Panc1 (cell line): ENCODE data around the gene RAPGEF5. TPM values are rescaled to one million over a fixed set of nuclear protein-coding genes. Genes with fewer than 3 reads are reported as not detected.

Experiments used
- ATAC-seq: fragments of 200-7000 bp; cut with Tn5 transposase; 2 replicates; pipeline ENCODE4 v1.9.1; 2020; ENCODE audit warnings: mild to moderate bottlenecking, moderate library complexity
- BruUV-seq: library from RNA; stranded (reverse); fragments of 400-500 nt; replicated peaks from 2 replicates; lab custom pipeline; 2021; lab: Mats Ljungman, UMichigan
- CTCF ChIA-PET: fragments of 300-600 bp; sonication (Branson Sonifier 250); formaldehyde crosslinking; loops from one replicate; lab custom pipeline; 2022; ENCODE audit warnings: antibody characterized with exemption; lab: Charles Lee
- POLR2A ChIA-PET: fragments of 300-600 bp; sonication (Branson Sonifier 250); formaldehyde crosslinking; loops from one replicate; lab custom pipeline; 2022; ENCODE audit warnings: antibody characterized with exemption; lab: Charles Lee
- DNase-seq: peaks from one replicate; pipeline ENCODE4 v3.0.0-alpha.2; 2010; ENCODE audit warnings: low read depth, low spot score
- H3K27ac ChIP-seq: 2 replicates; pipeline ENCODE4 v1.5.1; 2011; ENCODE audit warnings: mild to moderate bottlenecking, low read length, inconsistent platforms
- H3K27me3 ChIP-seq: fragments of 200-500 bp; sonication (Bioruptor generic); 2 replicates; pipeline ENCODE4 v1.6.0; 2014; ENCODE audit warnings: low read length, inconsistent platforms; ENCODE audit not compliant: control insufficient read depth, insufficient read depth
- H3K36me3 ChIP-seq: fragments of 200-500 bp; sonication (Bioruptor generic); 2 replicates; pipeline ENCODE4 v1.5.1; 2014; ENCODE audit warnings: inconsistent platforms, mild to moderate bottlenecking, low read length, moderate library complexity; ENCODE audit not compliant: control insufficient read depth, insufficient read depth
- H3K4me1 ChIP-seq: 2 replicates; pipeline ENCODE4 v1.5.1; 2011; ENCODE audit warnings: inconsistent platforms, mild to moderate bottlenecking, low read length, moderate library complexity; ENCODE audit not compliant: control insufficient read depth, insufficient read depth
- H3K4me3 ChIP-seq, 2 experiments: 2 replicates each; pipeline ENCODE4 v1.5.1; 2011 to 2012; ENCODE audit warnings: low read depth in 2 of 2, low read length in 2 of 2, mild to moderate bottlenecking in 2 of 2, inconsistent platforms in 1 of 2, moderate library complexity in 1 of 2
- H3K9me3 ChIP-seq: fragments of 200-500 bp; sonication (Bioruptor generic); 2 replicates; pipeline ENCODE4 v1.5.1; 2014; ENCODE audit warnings: low read depth, mild to moderate bottlenecking, inconsistent platforms, low read length, moderate library complexity; ENCODE audit not compliant: control insufficient read depth, insufficient read depth
- POLR2AphosphoS5 ChIP-seq: IDR thresholded peaks from 2 replicates; pipeline ENCODE4 v1.6.1; 2012; ENCODE audit warnings: mild to moderate bottlenecking, low read depth, low read length, moderate library complexity
- SIN3A ChIP-seq: IDR thresholded peaks from 2 replicates; pipeline ENCODE4 v1.6.1; 2012; ENCODE audit warnings: low read depth, mild to moderate bottlenecking, low read length, moderate library complexity, borderline replicate concordance; ENCODE audit not compliant: insufficient read depth
- TCF7L2 ChIP-seq: IDR thresholded peaks from 2 replicates; pipeline ENCODE4 v1.6.1; 2011; ENCODE audit warnings: mild to moderate bottlenecking, low read depth, low read length, inconsistent platforms
- in situ Hi-C: cut with HindIII; loops from 2 replicates; pipeline ENCODE4 v1.10.0; 2016; ENCODE audit warnings: low sequenced_read_pairs, low pct_unique_long_range_greater_than_20kb
- intact Hi-C: fragments of 100-400 bp; cut with micrococcal nuclease; formaldehyde crosslinking; loops from one replicate; pipeline ENCODE4 v1.10.0; 2022; ENCODE audit not compliant: unreplicated experiment
- total RNA-seq: library from RNA; stranded (reverse); gene quantifications from one replicate; pipeline ENCODE4 v1.2.1, GENCODE V29; 2021; ENCODE audit not compliant: unreplicated experiment
- TF ChIP-seq, protein P1 (sequence below), 2 experiments: IDR thresholded peaks; 2 replicates each; pipeline ENCODE4 v1.6.1; 2011 to 2012; ENCODE audit warnings: low read depth in 2 of 2, control low read depth in 1 of 2, low read length in 1 of 2, mild to moderate bottlenecking in 1 of 2, moderate library complexity in 1 of 2; ENCODE audit not compliant: insufficient read depth in 1 of 2
- TF ChIP-seq, protein P2 (sequence below): fragments of 450-650 bp; IDR thresholded peaks from 2 replicates; pipeline ENCODE4 v1.5.1; 2017; ENCODE audit warnings: mild to moderate bottlenecking

RAPGEF5 gene
- total RNA-seq, 1 experiment from 2014 or later: 1.4 TPM

- H3K27ac ChIP-seq: no peak overlapping the region
- peaks cover 3% of the 10 kb centered on the region; the same call in 1 of the 2 replicates for H3K27me3 ChIP-seq
- ChIA-PET CTCF (no interaction called here), POLR2A (no interaction called here)
- H3K4me3 ChIP-seq: no peak overlapping the region
- intact Hi-C loops (no loop called here), in situ Hi-C loops (no loop called here)
- H3K9me3 ChIP-seq: no peaks in the 10 kb centered on the region
- no peaks in the 10 kb centered on the region for H3K4me1 ChIP-seq
- no TSS peak for BruUV-seq
- TF ChIP-seq, protein P1, sequence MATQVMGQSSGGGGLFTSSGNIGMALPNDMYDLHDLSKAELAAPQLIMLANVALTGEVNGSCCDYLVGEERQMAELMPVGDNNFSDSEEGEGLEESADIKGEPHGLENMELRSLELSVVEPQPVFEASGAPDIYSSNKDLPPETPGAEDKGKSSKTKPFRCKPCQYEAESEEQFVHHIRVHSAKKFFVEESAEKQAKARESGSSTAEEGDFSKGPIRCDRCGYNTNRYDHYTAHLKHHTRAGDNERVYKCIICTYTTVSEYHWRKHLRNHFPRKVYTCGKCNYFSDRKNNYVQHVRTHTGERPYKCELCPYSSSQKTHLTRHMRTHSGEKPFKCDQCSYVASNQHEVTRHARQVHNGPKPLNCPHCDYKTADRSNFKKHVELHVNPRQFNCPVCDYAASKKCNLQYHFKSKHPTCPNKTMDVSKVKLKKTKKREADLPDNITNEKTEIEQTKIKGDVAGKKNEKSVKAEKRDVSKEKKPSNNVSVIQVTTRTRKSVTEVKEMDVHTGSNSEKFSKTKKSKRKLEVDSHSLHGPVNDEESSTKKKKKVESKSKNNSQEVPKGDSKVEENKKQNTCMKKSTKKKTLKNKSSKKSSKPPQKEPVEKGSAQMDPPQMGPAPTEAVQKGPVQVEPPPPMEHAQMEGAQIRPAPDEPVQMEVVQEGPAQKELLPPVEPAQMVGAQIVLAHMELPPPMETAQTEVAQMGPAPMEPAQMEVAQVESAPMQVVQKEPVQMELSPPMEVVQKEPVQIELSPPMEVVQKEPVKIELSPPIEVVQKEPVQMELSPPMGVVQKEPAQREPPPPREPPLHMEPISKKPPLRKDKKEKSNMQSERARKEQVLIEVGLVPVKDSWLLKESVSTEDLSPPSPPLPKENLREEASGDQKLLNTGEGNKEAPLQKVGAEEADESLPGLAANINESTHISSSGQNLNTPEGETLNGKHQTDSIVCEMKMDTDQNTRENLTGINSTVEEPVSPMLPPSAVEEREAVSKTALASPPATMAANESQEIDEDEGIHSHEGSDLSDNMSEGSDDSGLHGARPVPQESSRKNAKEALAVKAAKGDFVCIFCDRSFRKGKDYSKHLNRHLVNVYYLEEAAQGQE (IDR thresholded peaks at IDR 0.05; ENCODE audit: insufficient read depth in 1 of 2, low read depth in 2 of 2, low read length in 1 of 2): no peak
- TF ChIP-seq POLR2AphosphoS5 (no peak), SIN3A (no peak), TCF7L2 (no peak)
- TF ChIP-seq, protein P2, sequence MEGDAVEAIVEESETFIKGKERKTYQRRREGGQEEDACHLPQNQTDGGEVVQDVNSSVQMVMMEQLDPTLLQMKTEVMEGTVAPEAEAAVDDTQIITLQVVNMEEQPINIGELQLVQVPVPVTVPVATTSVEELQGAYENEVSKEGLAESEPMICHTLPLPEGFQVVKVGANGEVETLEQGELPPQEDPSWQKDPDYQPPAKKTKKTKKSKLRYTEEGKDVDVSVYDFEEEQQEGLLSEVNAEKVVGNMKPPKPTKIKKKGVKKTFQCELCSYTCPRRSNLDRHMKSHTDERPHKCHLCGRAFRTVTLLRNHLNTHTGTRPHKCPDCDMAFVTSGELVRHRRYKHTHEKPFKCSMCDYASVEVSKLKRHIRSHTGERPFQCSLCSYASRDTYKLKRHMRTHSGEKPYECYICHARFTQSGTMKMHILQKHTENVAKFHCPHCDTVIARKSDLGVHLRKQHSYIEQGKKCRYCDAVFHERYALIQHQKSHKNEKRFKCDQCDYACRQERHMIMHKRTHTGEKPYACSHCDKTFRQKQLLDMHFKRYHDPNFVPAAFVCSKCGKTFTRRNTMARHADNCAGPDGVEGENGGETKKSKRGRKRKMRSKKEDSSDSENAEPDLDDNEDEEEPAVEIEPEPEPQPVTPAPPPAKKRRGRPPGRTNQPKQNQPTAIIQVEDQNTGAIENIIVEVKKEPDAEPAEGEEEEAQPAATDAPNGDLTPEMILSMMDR: no peak
- no peaks in the 10 kb centered on the region for H3K36me3 ChIP-seq
- ATAC-seq (no peak), DNase-seq (no peak)
These were observed 161.4 kb downstream of the RAPGEF5 start for GRCh38 chr7:22195397-22196172.

GRCh38 chr7:22194658-22195273 is 162.2 kb downstream of the RAPGEF5 start:
- no peak for DNase-seq
- POLR2A ChIA-PET: no interaction called here
- no peak for ATAC-seq
- TF ChIP-seq, protein P1 (IDR thresholded peaks at IDR 0.05; ENCODE audit: insufficient read depth in 1 of 2, low read depth in 2 of 2, low read length in 1 of 2): no peak
- TF ChIP-seq SIN3A (no peak), TCF7L2 (no peak), POLR2AphosphoS5 (no peak)
- TF ChIP-seq, protein P2: no peak
- intact Hi-C loops: no loop called here
- in situ Hi-C loops: no loop called here
- H3K4me1 ChIP-seq: no peaks in the 10 kb centered on the region
- H3K4me3 ChIP-seq: no peak overlapping the region
- no peaks in the 10 kb centered on the region for H3K9me3 ChIP-seq
- CTCF ChIA-PET: no interaction called here
- H3K27ac ChIP-seq: no peak overlapping the region
- H3K36me3 ChIP-seq: no peaks in the 10 kb centered on the region
- no TSS peak for BruUV-seq
- peaks cover 3% of the 10 kb centered on the region; the same call in 1 of the 2 replicates for H3K27me3 ChIP-seq
